ENCODE measurements around the gene AMH. TPM values are rescaled to one million over a fixed set of nuclear protein-coding genes. Genes with fewer than 3 reads are reported as not detected.

Gene AMH
- total RNA-seq, 3 donors from 2014 or later (not counting 1 experiment from before 2014, with no cell fraction given), result 0.55 to 2.1 (median 0.88) TPM

GRCh38 chr19:2213799-2214198, 35.3 kb upstream of the AMH start:
- Histone ChIP-seq H3K27me3 (ENCODE audit: control insufficient read depth, insufficient read depth, low read length) (no peaks in the 10 kb centered on the region), H3K4me1 (ENCODE audit: control insufficient read depth, insufficient read depth, low read length) (no peaks in the 10 kb centered on the region), H3K27ac (ENCODE audit: low read length) (no peak overlapping the region), H3K36me3 (ENCODE audit: control insufficient read depth, insufficient read depth, low read length) (peaks cover 64% of the 10 kb centered on the region), H3K4me3 (ENCODE audit: low read length) (no peak overlapping the region), H3K9me3 (ENCODE audit: control insufficient read depth, insufficient read depth, low read length) (no peaks in the 10 kb centered on the region)
- TF ChIP-seq CTCF (IDR thresholded peaks at IDR 0.05), result no peak
- H3K4me3 Mint-ChIP-seq, result no peak overlapping the region
- DNase-seq, result no peak
- 96% methylated on average over 26 of the region's 26 CpGs for WGBS (ENCODE audit: insufficient coverage)
- H3K4me1 Mint-ChIP-seq, result peaks cover 0 to 7% of the 10 kb centered on the region in 2 donors
- H3K36me3 Mint-ChIP-seq, result no peaks in the 10 kb centered on the region
- H3K27me3 Mint-ChIP-seq (ENCODE audit: low read depth in 2 of 2), result no peaks in the 10 kb centered on the region
- no peaks in the 10 kb centered on the region for H3K9me3 Mint-ChIP-seq
- ATAC-seq, result no peak
- intact Hi-C loops (cut with micrococcal nuclease), result no loop called here
- H3K27ac Mint-ChIP-seq, result no peak overlapping the region

- Mint-ChIP-seq H3K27me3 (ENCODE audit: low read depth in 2 of 2) (no peaks in the 10 kb centered on the region), H3K4me1 (peaks cover 0 to 5% of the 10 kb centered on the region in 2 donors), H3K4me3 (no peak overlapping the region), H3K36me3 (no peaks in the 10 kb centered on the region), H3K9me3 (no peaks in the 10 kb centered on the region), H3K27ac (no peak overlapping the region)
- Histone ChIP-seq H3K4me3 (ENCODE audit: low read length) (no peak overlapping the region), H3K9me3 (ENCODE audit: control insufficient read depth, insufficient read depth, low read length) (no peaks in the 10 kb centered on the region), H3K27ac (ENCODE audit: low read length) (no peak overlapping the region), H3K4me1 (ENCODE audit: control insufficient read depth, insufficient read depth, low read length) (no peaks in the 10 kb centered on the region), H3K27me3 (ENCODE audit: control insufficient read depth, insufficient read depth, low read length) (no peaks in the 10 kb centered on the region), H3K36me3 (ENCODE audit: control insufficient read depth, insufficient read depth, low read length) (peaks cover 63% of the 10 kb centered on the region)
- no peak for ATAC-seq
- 96% methylated on average over 17 of the region's 17 CpGs for WGBS (ENCODE audit: insufficient coverage)
- no peak for DNase-seq
- intact Hi-C loops (cut with micrococcal nuclease), result no loop called here
- TF ChIP-seq CTCF (IDR thresholded peaks at IDR 0.05), result no peak
Measured at GRCh38 chr19:2214251-2214650, 34.9 kb upstream of the AMH start.

GRCh38 chr19:2215281-2215751, 33.8 kb upstream of the AMH start:
- Histone ChIP-seq H3K27ac (ENCODE audit: low read length) (no peak overlapping the region), H3K27me3 (ENCODE audit: control insufficient read depth, insufficient read depth, low read length) (no peaks in the 10 kb centered on the region), H3K4me3 (ENCODE audit: low read length) (no peak overlapping the region), H3K36me3 (ENCODE audit: control insufficient read depth, insufficient read depth, low read length) (peaks cover 68% of the 10 kb centered on the region), H3K9me3 (ENCODE audit: control insufficient read depth, insufficient read depth, low read length) (no peaks in the 10 kb centered on the region), H3K4me1 (ENCODE audit: control insufficient read depth, insufficient read depth, low read length) (no peaks in the 10 kb centered on the region)
- Mint-ChIP-seq H3K4me3 (no peak overlapping the region), H3K9me3 (no peaks in the 10 kb centered on the region), H3K36me3 (no peaks in the 10 kb centered on the region), H3K4me1 (peaks cover 0 to 5% of the 10 kb centered on the region in 2 donors), H3K27ac (no peak overlapping the region), H3K27me3 (ENCODE audit: low read depth in 2 of 2) (no peaks in the 10 kb centered on the region)
- peak in 1 of 2 donors; percentile 67 for DNase-seq
- TF ChIP-seq CTCF (IDR thresholded peaks at IDR 0.05), result no peak
- intact Hi-C loops (cut with micrococcal nuclease), result no loop called here
- WGBS (ENCODE audit: insufficient coverage), result 89% methylated on average over 31 of the region's 31 CpGs
- no peak for ATAC-seq

All from natural killer cell (primary cell).